Measurements from ENCODE around the gene TADA2B. TPM values are rescaled to one million over a fixed set of nuclear protein-coding genes. Genes with fewer than 3 reads are reported as not detected.

Gene TADA2B
- total and polyA plus RNA-seq, 2 experiments from 2014 or later: 3.6 to 11.4 TPM

DNA sequence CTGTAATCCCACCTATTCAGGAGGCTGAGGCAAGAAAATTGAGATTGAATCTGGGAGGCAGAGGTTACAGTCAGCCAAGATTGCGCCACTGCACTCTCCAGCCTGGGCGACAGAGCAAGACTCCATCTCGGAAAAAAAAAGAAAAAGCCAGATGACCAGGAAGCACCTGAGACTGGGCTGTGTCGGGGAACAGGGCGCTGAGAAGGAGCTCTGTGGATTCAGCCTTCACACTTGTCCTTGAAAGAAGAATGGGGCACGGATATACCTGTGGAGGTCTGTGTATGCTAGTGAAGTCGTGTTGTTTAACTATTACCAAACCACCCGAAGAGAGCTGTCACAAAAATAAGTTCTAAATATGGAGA lies 39.3 kb upstream of the TADA2B start:
- peaks cover 77% of the 10 kb centered on the region for H3K36me3 Mint-ChIP-seq (ENCODE audit: low read depth)

DNA sequence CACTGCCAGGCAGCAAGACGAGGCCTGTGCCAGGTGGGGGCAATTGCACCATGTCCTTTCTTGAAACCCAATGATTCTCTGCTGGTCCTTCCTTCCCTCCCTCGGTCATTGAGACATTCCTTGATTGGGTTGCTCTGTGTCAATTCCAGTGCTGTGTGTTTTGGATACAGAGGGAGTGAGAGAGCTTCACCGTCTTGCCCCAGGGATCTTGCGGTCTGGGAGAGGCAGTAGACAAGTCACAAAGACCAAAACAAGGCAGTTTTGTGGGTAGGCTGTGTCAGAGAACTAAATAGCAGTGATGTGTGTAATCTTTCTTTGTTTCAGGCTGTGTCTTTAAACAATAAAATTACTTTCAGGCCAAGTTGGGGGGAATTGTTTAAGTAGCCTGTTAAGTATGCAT lies 38.8 kb upstream of the TADA2B start:
- H3K4me3 ChIP-seq: no peak overlapping the region
- H3K27ac ChIP-seq (ENCODE audit: low read depth): no peak overlapping the region
- H3K4me3 Mint-ChIP-seq: no peak overlapping the region
- no peak overlapping the region for H2AFZ ChIP-seq
- H3K27me3 ChIP-seq (ENCODE audit: insufficient read depth): no peaks in the 10 kb centered on the region
- H4K20me1 ChIP-seq (replicated peaks; ENCODE audit: insufficient read depth): peaks cover 65% of the 10 kb centered on the region
- H3K9me3 Mint-ChIP-seq: no peaks in the 10 kb centered on the region
- peaks cover 19% of the 10 kb centered on the region; the same call in 1 of the 2 replicates for H3K36me3 ChIP-seq (ENCODE audit: insufficient read depth)
- H3K4me1 Mint-ChIP-seq: peaks cover 27% of the 10 kb centered on the region
- H3K27me3 Mint-ChIP-seq (ENCODE audit: insufficient read depth, low read depth, poor library complexity): peaks cover 12% of the 10 kb centered on the region
- no peak overlapping the region for H3K27ac Mint-ChIP-seq
- H3K9me2 ChIP-seq (ENCODE audit: insufficient read depth): no peaks in the 10 kb centered on the region
- DNase-seq (ENCODE audit: low spot score) (no peak), ATAC-seq (no peak)
- peaks cover 76% of the 10 kb centered on the region for H3K36me3 Mint-ChIP-seq (ENCODE audit: low read depth)
- 0 out of 2 replicates have a peak, but pooled peaks cover 4% of the 10 kb centered on the region for H3F3A ChIP-seq (replicated peaks; ENCODE audit: low read depth)
- H3K4me2 ChIP-seq: no peak overlapping the region
- peaks cover 27% of the 10 kb centered on the region for H3K79me2 ChIP-seq (replicated peaks; ENCODE audit: insufficient read depth)
- peaks cover 17% of the 10 kb centered on the region for H3K4me1 ChIP-seq (ENCODE audit: insufficient read depth)
- TF ChIP-seq, protein P1, sequence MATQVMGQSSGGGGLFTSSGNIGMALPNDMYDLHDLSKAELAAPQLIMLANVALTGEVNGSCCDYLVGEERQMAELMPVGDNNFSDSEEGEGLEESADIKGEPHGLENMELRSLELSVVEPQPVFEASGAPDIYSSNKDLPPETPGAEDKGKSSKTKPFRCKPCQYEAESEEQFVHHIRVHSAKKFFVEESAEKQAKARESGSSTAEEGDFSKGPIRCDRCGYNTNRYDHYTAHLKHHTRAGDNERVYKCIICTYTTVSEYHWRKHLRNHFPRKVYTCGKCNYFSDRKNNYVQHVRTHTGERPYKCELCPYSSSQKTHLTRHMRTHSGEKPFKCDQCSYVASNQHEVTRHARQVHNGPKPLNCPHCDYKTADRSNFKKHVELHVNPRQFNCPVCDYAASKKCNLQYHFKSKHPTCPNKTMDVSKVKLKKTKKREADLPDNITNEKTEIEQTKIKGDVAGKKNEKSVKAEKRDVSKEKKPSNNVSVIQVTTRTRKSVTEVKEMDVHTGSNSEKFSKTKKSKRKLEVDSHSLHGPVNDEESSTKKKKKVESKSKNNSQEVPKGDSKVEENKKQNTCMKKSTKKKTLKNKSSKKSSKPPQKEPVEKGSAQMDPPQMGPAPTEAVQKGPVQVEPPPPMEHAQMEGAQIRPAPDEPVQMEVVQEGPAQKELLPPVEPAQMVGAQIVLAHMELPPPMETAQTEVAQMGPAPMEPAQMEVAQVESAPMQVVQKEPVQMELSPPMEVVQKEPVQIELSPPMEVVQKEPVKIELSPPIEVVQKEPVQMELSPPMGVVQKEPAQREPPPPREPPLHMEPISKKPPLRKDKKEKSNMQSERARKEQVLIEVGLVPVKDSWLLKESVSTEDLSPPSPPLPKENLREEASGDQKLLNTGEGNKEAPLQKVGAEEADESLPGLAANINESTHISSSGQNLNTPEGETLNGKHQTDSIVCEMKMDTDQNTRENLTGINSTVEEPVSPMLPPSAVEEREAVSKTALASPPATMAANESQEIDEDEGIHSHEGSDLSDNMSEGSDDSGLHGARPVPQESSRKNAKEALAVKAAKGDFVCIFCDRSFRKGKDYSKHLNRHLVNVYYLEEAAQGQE (IDR thresholded peaks at IDR 0.05; ENCODE audit: unreplicated experiment): no peak
- TF ChIP-seq, protein P2, sequence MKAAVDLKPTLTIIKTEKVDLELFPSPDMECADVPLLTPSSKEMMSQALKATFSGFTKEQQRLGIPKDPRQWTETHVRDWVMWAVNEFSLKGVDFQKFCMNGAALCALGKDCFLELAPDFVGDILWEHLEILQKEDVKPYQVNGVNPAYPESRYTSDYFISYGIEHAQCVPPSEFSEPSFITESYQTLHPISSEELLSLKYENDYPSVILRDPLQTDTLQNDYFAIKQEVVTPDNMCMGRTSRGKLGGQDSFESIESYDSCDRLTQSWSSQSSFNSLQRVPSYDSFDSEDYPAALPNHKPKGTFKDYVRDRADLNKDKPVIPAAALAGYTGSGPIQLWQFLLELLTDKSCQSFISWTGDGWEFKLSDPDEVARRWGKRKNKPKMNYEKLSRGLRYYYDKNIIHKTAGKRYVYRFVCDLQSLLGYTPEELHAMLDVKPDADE (IDR thresholded peaks at IDR 0.05): no peak
- TF ChIP-seq ZNF114 (CRISPR knock-in tag; IDR thresholded peaks at IDR 0.05): no peak
- TF ChIP-seq POLR2AphosphoS5 (IDR thresholded peaks at IDR 0.05; ENCODE audit: low read depth): no peak
- no peak for TF ChIP-seq ZNF331 (CRISPR knock-in tag; IDR thresholded peaks at IDR 0.05; ENCODE audit: low read depth)
- TF ChIP-seq JUNB (IDR thresholded peaks at IDR 0.05; ENCODE audit: unreplicated experiment): no peak

More for the DNA sequence above, 39.3 kb upstream of the TADA2B start:
- Histone ChIP-seq H3K79me2 (replicated peaks; ENCODE audit: insufficient read depth) (peaks cover 22% of the 10 kb centered on the region), H3K4me3 (no peak overlapping the region), H3K27ac (ENCODE audit: low read depth) (no peak overlapping the region), H3K27me3 (ENCODE audit: insufficient read depth) (no peaks in the 10 kb centered on the region), H3F3A (replicated peaks; ENCODE audit: low read depth) (0 out of 2 replicates have a peak, but pooled peaks cover 4% of the 10 kb centered on the region), H3K36me3 (ENCODE audit: insufficient read depth) (peaks cover 19% of the 10 kb centered on the region; the same call in 1 of the 2 replicates), H3K9me2 (ENCODE audit: insufficient read depth) (no peaks in the 10 kb centered on the region), H3K4me2 (no peak overlapping the region), H2AFZ (no peak overlapping the region), H4K20me1 (replicated peaks; ENCODE audit: insufficient read depth) (peaks cover 61% of the 10 kb centered on the region), H3K4me1 (ENCODE audit: insufficient read depth) (peaks cover 17% of the 10 kb centered on the region)
- DNase-seq (ENCODE audit: low spot score) (no peak), ATAC-seq (no peak)
- peaks cover 13% of the 10 kb centered on the region for H3K27me3 Mint-ChIP-seq (ENCODE audit: insufficient read depth, low read depth, poor library complexity)
- H3K27ac Mint-ChIP-seq: no peak overlapping the region
- H3K9me3 Mint-ChIP-seq: no peaks in the 10 kb centered on the region
- peaks cover 22% of the 10 kb centered on the region for H3K4me1 Mint-ChIP-seq
- no peak overlapping the region for H3K4me3 Mint-ChIP-seq
- TF ChIP-seq, protein P3, sequence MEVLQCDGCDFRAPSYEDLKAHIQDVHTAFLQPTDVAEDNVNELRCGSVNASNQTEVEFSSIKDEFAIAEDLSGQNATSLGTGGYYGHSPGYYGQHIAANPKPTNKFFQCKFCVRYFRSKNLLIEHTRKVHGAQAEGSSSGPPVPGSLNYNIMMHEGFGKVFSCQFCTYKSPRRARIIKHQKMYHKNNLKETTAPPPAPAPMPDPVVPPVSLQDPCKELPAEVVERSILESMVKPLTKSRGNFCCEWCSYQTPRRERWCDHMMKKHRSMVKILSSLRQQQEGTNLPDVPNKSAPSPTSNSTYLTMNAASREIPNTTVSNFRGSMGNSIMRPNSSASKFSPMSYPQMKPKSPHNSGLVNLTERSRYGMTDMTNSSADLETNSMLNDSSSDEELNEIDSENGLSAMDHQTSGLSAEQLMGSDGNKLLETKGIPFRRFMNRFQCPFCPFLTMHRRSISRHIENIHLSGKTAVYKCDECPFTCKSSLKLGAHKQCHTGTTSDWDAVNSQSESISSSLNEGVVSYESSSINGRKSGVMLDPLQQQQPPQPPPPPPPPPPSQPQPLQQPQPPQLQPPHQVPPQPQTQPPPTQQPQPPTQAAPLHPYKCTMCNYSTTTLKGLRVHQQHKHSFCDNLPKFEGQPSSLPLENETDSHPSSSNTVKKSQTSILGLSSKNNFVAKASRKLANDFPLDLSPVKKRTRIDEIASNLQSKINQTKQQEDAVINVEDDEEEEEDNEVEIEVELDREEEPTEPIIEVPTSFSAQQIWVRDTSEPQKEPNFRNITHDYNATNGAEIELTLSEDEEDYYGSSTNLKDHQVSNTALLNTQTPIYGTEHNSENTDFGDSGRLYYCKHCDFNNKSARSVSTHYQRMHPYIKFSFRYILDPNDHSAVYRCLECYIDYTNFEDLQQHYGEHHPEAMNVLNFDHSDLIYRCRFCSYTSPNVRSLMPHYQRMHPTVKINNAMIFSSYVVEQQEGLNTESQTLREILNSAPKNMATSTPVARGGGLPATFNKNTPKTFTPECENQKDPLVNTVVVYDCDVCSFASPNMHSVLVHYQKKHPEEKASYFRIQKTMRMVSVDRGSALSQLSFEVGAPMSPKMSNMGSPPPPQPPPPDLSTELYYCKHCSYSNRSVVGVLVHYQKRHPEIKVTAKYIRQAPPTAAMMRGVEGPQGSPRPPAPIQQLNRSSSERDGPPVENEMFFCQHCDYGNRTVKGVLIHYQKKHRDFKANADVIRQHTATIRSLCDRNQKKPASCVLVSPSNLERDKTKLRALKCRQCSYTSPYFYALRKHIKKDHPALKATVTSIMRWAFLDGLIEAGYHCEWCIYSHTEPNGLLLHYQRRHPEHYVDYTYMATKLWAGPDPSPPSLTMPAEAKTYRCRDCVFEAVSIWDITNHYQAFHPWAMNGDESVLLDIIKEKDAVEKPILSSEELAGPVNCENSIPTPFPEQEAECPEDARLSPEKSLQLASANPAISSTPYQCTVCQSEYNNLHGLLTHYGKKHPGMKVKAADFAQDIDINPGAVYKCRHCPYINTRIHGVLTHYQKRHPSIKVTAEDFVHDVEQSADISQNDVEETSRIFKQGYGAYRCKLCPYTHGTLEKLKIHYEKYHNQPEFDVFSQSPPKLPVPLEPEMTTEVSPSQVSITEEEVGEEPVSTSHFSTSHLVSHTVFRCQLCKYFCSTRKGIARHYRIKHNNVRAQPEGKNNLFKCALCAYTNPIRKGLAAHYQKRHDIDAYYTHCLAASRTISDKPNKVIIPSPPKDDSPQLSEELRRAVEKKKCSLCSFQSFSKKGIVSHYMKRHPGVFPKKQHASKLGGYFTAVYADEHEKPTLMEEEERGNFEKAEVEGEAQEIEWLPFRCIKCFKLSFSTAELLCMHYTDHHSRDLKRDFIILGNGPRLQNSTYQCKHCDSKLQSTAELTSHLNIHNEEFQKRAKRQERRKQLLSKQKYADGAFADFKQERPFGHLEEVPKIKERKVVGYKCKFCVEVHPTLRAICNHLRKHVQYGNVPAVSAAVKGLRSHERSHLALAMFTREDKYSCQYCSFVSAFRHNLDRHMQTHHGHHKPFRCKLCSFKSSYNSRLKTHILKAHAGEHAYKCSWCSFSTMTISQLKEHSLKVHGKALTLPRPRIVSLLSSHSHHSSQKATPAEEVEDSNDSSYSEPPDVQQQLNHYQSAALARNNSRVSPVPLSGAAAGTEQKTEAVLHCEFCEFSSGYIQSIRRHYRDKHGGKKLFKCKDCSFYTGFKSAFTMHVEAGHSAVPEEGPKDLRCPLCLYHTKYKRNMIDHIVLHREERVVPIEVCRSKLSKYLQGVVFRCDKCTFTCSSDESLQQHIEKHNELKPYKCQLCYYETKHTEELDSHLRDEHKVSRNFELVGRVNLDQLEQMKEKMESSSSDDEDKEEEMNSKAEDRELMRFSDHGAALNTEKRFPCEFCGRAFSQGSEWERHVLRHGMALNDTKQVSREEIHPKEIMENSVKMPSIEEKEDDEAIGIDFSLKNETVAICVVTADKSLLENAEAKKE (CRISPR knock-in tag; IDR thresholded peaks at IDR 0.05): no peak

Measured in GM23338 (cell line).